NCI-H1048 (cell line): Measurements from ENCODE around the gene XAGE5.
"Not testable (repeated sequence)": the region's sequence is repeated elsewhere in the genome, so short reads cannot be mapped to it uniquely, and the experiment has no call there.

ENCODE experiments used
- DNase-seq: peaks from one replicate; lab custom pipeline; 2025; lab: John Stamatoyannopoulos, UW

Gene XAGE5, protein sequence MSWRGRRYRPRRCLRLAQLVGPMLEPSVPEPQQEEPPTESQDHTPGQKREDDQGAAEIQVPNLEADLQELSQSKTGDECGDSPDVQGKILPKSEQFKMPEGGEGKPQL

DNA sequence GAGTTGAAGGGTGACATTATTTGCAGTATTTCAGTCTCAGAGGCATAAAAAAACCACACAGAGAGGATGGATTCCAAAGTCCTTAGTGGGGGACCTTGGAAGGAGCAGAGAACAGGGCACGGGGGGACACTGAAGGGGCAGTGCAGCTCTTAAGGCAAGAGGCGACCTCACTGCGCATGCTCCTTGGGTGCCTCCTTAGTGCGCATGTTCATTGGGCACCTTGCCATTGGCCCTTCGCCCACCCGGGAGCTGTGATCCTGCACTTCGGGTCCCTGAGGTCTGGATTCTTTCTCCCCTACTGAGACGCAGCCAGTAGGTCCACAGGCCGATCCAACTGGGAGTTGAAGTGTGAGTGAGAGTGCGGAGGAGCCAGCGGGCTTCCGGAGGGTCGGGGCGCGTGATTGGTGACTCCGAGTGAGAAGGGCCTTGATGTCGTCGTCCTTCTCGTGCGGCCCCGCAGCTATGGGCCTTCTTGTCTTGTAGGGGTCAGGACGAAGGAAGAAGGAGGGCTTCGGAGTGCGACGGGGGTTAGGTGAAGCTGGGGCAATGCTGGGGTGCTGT is at the start of gene XAGE5:
XAGE5 (plus strand) TSS at position 223 of the 561 bp plus-strand sequence. CDS start 1,280 bp downstream, outside the sequence.
- DNase-seq: no peak

DNA sequence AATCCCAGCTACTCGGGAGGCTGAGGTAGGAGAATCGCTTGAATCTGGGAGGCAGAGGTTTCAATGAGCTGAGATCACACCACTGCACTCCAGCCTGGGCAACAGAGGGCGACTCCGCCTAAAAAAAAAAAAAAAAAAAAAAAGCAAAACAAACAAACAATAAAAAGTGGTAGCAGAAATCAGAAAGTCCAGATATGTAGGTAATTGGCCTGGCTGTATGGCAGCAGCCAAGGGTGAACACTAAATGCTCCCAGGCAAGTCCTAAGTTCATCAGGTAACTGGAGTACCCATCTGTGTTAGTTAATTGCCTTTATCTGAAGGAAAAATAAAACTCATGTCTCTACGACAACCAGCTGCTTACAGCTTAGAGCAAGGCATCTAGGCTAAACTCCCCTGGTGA is 45.1 kb upstream of the XAGE5 start:
- DNase-seq: not testable (repeated sequence)

DNA sequence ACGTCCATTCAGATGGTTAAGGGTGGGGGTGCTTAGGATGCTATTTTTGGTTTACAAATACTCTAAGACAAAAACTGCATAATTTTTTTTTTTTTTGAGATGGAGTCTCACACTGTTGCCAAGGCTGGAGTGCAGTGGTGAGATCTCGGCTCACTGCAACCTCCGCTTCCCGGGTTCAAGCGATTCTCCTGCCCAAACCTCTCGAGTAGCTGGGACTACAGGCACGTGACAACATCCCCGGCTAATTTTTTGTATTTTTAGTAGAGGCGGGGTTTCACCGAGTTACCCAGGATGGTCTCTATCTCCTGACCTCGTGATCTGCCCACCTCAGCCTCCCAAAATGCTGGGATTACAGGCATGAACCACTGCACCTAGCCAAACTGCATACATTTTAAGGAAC is 37.6 kb upstream of the XAGE5 start:
- DNase-seq: not testable (repeated sequence)

DNA sequence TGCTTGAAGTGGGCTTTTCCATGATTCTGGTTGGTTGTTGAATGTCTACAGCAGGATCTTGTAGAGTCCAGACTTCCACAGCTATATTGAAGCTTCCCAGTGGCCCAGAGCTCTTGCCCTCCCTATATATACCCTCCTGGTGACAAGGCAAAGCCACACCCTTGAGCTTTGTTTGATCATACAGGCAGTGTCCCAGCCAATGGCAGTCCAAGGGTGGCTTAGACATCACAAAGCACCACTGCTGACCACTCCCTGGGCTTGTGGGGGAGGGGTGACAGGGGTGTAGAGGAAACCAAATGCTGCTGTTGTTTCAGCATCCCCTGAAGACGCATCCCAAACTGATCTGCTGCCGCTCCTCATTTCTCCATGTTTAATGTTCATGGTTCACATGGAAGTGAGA is 13.8 kb upstream of the XAGE5 start, which contains the start of gene SPANXN5:
SPANXN5 (minus strand) TSS at position 101 of the 400 bp plus-strand sequence; CDS start at position 22, 79 bp downstream.
- not testable (repeated sequence) for DNase-seq

DNA sequence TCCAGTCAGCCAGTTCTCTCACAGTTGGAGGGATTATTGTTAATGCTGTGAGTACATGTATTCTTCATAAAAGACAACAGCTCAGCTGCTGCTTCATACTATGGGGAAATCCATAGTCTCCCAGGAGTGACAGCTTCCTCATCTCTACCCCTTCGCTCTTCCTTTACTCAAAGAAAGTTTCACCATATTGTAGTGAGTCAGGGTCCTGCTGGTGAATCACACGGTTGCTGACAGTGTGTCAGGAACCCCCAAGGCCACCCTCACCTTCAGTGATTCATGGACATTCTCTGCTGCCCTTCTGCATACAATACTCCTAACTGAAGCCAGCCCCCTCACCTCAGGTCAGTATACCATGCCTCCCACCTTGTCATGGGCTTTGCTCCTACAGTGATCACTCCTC is 6.2 kb upstream of the XAGE5 start:
- DNase-seq: not testable (repeated sequence)

DNA sequence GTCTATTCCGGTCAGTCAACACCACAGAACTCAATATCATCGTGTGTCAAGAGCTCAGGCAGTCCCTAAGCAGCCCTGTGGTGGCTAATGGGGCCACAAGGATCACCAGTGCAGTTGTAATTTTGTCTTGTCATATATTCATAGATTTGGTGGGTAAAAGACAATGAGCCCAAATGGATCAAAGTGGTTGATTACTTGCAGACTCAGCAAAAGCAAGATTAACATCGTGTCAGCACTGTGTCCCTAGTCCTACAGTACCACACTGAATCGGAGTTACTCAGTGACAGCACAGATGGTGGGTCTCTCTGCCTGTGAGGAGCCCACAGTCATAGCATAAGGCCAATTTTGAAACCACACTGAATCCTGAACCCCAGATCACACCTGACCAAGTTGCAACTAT is 8.7 kb downstream of the XAGE5 start:
- no peak for DNase-seq

DNA sequence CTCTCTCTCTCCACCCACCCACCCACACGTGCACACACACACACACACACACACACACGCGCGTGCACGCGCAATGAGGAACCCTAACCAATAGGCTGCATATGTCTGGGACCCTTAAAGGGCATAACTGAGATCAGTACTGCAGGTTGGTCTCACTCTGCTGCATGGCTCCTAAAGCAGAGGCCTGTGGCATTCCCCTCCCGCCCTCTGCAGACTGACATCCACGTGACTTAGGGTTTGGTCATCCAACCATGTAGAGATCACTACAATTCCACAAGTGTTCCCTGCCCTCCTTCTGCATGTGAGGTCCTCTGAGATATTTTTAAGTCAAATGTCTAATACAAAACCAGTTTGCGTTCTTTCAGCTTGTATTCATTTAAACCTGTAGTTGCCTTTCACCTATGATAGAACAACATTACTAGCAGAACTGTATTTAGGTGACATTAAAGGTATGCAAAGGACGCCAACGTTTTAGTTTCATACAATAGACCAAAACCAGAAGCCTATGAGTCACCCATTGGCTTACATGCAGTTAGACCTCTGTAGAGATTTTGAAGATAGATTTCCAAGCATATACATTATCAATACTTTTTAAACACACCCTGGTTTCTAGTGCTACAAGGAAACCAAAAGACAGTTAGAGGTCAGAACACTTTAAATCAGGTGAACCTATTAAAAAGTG is 10.1 kb downstream of the XAGE5 start:
- DNase-seq: no peak

DNA sequence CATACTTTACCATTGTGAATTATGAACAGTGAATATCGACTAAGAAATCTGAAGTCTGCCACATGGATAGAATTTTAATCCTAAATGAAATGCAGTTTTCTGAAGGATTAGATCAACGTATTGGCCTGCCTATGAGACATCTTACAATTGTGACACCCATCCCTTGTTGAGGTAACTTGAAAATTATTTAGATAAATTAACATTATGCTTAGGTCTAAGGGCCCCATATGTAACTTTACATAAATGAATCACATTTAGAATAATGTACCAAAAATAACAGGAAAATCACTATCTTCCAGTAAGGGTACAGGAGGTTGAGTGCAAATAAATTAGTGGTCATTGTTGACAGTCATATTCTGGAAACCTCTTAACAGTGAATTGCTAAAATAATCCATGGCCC is 13.5 kb downstream of the XAGE5 start:
- DNase-seq: no peak

DNA sequence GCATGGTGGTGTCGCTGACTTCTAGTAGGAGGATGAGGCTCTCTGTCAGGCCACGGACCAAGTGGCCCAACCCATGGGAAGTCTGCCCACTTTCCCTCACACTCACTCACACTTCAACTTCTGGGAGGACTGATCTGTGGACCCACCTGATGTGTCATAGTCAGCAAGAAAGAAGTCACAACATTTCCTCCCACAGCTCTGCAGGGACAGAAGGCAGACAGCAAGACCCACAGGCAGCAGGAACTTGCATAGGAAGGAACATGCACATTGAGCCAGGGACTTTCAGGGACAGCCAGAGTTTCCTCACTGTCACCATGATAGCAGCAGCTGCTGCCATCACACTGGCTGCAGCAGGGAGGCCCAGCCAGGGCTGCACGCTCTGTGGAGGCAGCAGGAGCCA is 19.5 kb downstream of the XAGE5 start:
- DNase-seq: no peak

DNA sequence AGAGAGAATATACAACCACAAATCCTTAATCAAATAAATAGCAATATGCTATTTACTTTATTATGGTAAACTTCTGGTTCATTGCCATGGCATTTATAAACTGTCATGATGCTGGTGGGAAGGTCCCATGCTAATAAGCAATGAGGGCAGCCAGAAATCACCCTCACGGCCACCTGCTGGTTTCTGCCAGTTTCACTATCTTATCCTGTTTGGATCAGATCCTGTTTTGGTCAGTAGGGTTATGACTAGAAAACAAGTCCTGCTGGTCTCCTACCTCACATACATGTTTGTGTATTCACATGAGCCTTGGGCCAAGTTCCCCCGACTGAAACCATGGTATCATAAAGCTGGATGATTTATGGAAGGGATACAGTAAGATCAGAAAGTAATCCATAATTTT is 28.1 kb downstream of the XAGE5 start:
- DNase-seq: no peak

DNA sequence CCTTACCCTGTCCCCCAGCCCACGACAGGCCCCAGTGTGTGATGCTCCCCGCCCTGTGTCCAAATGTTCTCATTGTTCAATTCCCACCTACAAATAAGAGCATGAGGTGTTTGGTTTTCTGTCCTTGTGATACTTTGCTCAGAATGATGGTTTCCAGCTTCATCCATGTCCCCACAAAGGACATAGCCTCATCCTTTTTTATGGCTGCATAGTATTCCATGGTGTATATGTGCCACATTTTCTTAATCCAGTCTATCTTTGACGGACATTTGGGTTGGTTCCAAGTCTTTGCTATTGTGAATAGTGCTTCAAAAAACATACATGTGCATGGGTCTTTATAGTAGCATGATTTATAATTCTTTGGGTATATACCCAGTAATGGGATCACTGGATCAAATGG is 32.5 kb downstream of the XAGE5 start:
- DNase-seq: not testable (repeated sequence)

DNA sequence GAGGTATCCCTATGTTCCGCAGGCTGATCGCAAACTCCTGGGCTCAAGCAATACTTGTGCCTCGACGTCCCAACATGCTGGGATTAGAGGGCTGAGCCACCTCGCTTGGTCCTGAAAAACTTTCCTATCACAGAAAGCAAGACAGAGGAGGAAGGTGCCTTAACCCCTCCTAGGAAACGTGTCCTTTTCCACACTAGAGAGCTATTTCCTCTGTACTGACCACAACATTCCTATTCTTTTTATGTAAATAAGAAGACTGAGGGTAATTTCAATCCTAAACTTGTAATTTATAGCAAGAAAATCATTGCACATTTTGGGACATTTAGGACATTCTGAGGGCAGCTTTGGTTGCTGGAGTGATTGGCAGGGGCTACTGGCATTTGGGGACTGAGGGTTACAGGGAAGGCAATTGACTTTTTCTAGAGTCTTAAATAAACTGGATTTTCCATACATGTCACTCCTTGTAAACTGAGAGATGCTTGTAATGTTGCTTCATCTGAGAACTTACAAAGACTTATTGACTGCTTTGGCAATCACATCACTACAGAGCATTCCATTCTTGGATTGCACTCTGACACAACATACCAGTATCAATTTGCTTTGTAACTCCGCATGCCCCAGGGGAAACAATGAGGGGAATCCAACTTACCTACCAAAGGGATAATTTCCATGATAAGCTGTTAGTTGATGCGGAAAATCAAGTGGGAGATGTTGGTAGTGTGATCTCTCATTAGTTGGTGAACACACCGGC is 41.2 kb downstream of the XAGE5 start:
- no peak for DNase-seq

DNA sequence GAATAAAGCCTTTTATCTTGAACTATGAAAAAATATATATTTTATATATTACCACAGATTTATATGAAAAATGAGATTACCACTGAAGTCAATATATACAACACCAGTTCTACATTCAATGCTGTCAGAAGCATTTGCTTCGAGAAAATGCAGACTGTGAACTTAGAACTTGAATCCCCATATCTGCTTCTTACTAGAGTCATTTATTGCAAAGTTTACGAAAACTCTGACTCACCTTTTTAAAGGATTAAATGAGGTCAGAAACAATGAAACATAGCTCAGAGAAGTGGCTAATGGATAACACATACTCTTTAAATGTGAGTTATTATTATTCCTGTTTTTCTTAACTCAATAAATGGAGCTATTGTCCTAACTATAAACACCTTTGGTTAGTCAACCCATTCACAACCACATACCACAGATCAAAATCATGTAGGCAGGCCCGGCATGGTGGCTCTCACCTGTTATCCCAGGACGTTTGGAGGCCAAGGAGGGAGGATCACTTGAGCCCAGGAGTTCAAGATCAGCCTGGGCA is 46.0 kb downstream of the XAGE5 start:
- DNase-seq: not testable (repeated sequence)

DNA sequence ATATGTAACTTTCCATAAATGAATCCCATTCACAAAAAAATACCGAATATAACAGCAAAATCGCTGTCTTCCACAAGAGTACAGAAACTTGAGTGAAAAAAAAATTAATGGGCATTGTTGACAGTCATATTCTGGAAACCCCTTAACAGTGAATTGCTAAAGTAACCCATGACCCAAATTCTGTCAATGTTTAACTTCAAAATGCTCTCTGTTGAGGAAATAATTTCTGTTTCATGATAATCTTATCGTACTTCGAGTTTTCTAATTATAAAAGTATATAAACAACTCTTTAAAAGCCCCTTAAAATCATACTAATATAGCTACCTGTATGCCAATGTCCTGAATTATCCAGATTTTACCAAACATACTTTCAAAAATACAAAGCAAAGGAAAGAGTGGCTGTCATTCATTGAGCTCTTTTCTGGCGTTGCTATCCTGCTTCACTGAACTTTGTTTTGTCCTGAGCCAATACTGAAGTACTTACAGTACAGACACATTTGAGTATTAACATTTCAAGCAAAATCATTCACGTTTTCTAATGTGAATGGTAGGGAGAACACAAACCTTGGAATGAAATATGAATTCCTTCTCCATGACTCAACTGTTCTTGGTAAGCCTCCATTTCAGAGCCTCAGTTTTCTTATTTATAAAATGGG is 54.4 kb downstream of the XAGE5 start:
- DNase-seq: no peak
